GM18520 (cell line): ENCODE results near the gene TBC1D20.
"Not testable (repeated sequence)": the region's sequence is repeated elsewhere in the genome, so short reads cannot be mapped to it uniquely, and the experiment has no call there.

Experiments used
- ATAC-seq: cut with Tn5 transposase; IDR thresholded peaks from one replicate; pipeline ENCODE4 v1.9.1; 2021; ENCODE audit not compliant: unreplicated experiment

TBC1D20 gene

GRCh38 chr20:402898-403581 lies 59.3 kb downstream of the TBC1D20 start:
- ATAC-seq: no peak

DNA sequence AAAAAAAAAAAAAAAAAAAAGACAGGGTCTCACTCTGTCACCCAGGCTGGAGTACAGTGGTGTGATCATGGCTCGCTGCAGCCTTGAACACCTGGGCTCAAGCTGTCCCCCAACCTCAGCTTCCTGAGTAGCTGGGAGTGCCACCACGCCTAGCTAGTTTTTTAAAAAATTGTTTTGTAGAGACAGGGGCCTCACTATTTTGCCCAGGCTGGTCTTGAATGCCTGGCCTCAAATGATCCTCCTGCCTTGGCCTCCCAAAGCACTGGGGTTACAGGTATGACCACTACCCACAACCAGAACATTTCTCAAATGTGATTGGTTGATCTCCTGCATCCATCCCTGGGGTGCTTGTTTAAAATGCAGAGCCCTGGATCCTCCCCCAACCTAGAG lies 59.8 kb downstream of the TBC1D20 start:
- ATAC-seq: no peak

- ATAC-seq: no peak
Measured at GRCh38 chr20:401682-402495, 60.4 kb downstream of the TBC1D20 start.

GRCh38 chr20:400454-401275 lies 61.7 kb downstream of the TBC1D20 start:
- ATAC-seq: no peak

- no peak for ATAC-seq
Measured at GRCh38 chr20:400128-400453, 62.2 kb downstream of the TBC1D20 start.

DNA sequence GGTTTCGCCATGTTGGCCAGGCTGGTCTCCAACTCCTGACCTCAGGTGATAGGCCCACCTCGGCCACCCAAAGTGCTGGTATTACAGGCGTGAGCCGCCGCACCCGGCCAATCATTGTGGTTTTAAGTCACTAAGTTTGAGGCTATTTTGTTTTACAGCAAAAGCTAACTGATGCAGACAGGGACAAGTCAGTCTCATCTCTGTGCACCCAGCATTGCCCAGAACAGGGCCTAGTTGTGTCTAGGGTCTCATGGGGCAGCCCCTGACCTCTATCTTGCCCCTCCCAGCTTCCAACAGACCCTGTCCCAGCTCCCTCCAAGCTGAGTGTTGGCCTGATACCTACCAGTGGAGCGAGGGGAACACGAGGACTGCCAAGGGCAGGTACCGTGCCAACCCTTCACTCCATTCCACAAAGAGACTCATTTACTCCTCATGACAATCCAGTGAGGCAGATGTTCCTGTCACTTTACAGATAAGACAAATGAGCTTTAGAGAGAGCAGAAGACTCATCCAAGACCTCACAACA lies 63.1 kb downstream of the TBC1D20 start:
- no peak for ATAC-seq

GRCh38 chr20:397432-398237 lies 64.7 kb downstream of the TBC1D20 start:
- ATAC-seq: no peak

DNA sequence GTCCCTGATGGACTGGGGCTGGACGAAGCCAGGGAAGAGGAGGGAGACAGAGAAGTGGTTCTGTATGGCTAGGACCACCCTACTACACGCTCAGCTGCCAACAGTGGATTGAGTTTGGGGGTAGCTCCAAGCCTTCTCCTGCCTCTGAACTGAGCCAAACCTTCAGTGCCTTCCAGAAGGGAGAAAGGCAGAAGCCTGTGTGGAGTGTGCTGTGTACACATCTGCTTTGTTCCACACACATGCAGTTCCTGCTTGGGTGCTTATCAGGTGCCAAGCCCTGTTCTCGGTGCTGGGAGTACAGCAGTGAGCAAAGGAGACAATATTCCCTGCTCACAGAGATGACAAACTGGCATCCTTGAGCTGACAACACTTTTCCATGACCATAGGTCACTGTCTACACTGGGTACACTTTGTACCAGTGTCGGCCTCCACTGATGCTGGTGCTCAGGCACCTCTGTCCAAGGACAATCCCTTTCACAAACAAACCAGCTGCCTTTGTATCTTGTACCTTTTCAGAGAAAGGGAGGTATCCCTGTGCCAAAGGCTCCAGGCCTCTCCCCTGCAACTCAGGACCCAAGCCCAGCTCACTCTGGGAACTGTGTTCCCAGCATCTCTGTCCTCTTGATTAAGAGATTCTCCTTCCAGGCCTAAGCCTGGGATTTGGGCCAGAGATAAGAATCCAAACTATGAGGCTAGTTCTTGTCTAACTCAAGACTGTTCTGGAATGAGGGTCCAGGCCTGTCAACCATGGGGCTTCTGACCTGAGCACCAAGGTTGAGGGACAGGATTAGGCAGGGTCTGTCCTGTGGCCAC lies 65.5 kb downstream of the TBC1D20 start:
- ATAC-seq: no peak

DNA sequence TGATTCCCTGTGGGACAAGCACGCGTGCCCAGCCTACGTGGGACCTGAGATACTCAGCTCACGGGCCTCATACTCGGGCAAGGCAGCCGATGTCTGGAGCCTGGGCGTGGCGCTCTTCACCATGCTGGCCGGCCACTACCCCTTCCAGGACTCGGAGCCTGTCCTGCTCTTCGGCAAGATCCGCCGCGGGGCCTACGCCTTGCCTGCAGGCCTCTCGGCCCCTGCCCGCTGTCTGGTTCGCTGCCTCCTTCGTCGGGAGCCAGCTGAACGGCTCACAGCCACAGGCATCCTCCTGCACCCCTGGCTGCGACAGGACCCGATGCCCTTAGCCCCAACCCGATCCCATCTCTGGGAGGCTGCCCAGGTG lies 66.1 kb downstream of the TBC1D20 start:
- ATAC-seq: no peak

- ATAC-seq: not testable (repeated sequence)
Measured at GRCh38 chr20:393296-393695, 69.0 kb downstream of the TBC1D20 start.

DNA sequence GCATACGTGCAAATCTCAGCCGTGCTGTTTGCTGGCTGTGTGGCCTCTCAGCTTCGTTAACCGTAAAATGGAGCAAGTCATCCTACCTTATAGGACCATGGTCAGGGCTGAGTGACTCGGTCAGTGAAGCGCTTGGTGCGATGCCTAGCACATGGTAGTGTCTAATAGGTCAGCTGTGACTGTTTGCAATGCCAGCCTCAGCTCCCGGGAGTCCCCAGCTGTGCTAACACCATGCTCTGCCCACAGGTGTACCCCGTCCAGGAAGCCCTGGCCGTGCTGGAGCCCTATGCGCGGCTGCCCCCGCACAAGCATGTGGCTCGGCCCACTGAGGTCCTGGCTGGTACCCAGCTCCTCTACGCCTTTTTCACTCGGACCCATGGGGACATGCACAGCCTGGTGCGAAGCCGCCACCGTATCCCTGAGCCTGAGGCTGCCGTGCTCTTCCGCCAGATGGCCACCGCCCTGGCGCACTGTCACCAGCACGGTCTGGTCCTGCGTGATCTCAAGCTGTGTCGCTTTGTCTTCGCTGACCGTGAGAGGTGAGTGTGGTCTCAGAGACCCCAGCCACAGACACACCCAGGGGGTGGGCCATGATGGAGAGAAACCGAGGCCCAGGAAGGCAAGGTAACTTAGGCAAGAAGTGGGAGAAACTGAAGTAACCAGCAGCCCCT lies 71.2 kb downstream of the TBC1D20 start:
- no peak for ATAC-seq

GRCh38 chr20:389220-389619 lies 73.1 kb downstream of the TBC1D20 start:
- no peak for ATAC-seq

DNA sequence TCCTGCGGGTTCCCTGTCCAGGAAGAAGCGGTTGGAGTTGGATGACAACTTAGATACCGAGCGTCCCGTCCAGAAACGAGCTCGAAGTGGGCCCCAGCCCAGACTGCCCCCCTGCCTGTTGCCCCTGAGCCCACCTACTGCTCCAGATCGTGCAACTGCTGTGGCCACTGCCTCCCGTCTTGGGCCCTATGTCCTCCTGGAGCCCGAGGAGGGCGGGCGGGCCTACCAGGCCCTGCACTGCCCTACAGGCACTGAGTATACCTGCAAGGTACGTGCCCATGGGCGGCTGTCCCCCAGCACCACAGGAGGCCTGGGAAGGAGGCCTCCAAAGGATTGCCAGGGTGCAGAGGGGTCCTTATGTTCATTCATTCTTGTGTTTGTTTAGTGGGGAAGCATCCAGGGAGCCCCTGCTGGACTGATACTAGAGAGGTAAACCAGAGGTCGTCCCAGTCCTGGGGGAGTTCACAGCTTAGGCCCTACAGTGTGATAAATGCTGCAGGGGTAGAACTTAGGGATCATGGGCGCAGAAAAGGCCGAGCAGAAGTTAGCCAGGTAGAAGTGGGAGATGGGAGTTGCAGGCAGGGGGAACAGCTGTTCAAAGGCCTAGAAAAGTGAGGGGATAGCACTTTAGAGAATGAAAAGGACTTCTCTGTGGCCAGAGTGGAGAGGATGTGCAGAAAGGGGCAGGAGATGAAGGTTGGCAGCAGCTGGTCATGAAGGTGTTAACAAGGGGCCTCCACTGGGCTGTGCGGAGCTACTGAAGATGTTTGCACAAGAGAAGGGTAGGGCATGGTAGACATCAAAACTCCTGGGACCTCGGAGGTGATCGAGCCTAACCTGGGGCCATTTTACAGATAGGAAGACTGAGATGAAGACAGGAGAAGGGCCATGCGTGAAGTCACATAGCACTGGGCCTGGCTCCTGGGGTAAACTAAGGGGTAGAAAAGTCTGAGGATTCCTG lies 74.0 kb downstream of the TBC1D20 start:
- ATAC-seq: no peak

DNA sequence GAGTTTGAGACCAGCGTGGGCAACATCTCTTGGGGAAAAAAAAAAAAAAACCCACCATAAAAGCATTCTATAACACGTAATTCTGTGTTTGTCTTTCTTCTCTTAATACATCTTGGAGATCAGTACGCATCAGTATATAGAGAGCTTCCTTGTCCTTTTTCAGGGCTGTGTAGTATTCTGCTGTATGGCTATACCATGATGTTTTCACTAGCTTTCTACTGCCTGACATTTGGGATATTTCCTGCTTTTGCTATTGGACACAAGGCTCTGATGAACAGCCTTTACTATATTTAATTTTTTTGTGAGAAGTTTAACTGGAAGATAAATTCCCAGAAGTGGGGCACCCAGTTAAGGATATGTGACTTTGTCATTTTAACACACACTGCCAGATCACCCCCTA lies 74.8 kb downstream of the TBC1D20 start:
- ATAC-seq: no peak

GRCh38 chr20:386634-387033 lies 75.7 kb downstream of the TBC1D20 start:
- not testable (repeated sequence) for ATAC-seq
